Measurements from ENCODE around the gene ETNPPL. TPM values are rescaled to one million over a fixed set of nuclear protein-coding genes. Genes with fewer than 3 reads are reported as not detected.
"Not testable (repeated sequence)": the region's sequence is repeated elsewhere in the genome, so short reads cannot be mapped to it uniquely, and the experiment has no call there.

ETNPPL gene
- total RNA-seq, 1 donor = not detected

DNA sequence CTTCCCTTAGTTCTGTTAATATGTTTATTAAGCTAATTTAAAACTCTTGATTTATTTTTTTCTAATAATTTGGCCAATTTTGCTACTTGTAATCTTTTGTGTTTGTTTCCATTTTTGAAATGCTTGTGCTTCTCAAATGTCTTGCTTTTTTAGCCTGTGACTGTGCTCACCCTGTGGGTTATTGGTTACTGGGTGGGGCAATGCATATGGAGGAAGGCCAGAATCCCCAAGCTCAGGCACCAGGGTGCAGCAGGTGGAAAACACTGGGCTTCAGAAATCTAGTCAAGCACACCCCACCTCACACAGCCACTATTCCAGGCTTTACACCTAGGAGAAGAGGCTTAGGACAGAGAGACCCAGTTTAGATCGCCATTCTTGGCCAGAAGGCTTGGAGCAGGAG lies 33.1 kb downstream of the ETNPPL start:
- DNase-seq (ENCODE audit: low read depth) = no peak
- TF ChIP-seq, protein P1, sequence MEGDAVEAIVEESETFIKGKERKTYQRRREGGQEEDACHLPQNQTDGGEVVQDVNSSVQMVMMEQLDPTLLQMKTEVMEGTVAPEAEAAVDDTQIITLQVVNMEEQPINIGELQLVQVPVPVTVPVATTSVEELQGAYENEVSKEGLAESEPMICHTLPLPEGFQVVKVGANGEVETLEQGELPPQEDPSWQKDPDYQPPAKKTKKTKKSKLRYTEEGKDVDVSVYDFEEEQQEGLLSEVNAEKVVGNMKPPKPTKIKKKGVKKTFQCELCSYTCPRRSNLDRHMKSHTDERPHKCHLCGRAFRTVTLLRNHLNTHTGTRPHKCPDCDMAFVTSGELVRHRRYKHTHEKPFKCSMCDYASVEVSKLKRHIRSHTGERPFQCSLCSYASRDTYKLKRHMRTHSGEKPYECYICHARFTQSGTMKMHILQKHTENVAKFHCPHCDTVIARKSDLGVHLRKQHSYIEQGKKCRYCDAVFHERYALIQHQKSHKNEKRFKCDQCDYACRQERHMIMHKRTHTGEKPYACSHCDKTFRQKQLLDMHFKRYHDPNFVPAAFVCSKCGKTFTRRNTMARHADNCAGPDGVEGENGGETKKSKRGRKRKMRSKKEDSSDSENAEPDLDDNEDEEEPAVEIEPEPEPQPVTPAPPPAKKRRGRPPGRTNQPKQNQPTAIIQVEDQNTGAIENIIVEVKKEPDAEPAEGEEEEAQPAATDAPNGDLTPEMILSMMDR (IDR thresholded peaks at IDR 0.05; ENCODE audit: insufficient read depth, low read depth, low read length) = no peak
- no peak overlapping the region for H3K4me3 ChIP-seq (ENCODE audit: low read depth, low read length)

GRCh38 chr4:108725457-108725856 lies 37.4 kb downstream of the ETNPPL start:
- no peak for DNase-seq (ENCODE audit: low read depth)
- TF ChIP-seq, protein P1 (IDR thresholded peaks at IDR 0.05; ENCODE audit: insufficient read depth, low read depth, low read length) = no peak
- H3K4me3 ChIP-seq (ENCODE audit: low read depth, low read length) = no peak overlapping the region

DNA sequence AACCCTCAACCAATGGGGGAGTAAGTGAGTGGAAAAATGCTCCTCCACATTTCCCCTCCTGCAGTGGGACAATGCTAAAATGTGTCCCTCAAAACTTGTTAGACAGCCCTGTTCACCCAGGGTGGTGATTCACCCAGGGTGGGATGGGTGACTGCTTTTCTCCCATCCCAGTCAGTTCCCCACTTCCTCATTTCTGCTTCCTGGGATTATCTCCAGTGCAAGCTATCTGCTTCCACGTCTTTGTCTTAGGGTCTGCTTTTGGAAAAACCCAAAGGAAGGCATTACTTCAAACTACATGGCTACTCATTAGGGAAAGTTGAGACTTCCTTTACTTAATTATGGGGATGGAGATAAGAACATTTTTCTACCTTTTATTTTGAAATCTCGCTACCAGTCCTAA lies 45.5 kb downstream of the ETNPPL start:
- DNase-seq (ENCODE audit: low read depth) = no peak
- no peak overlapping the region for H3K4me3 ChIP-seq (ENCODE audit: low read depth, low read length)
- TF ChIP-seq, protein P1 (IDR thresholded peaks at IDR 0.05; ENCODE audit: insufficient read depth, low read depth, low read length) = no peak

- TF ChIP-seq, protein P1 (IDR thresholded peaks at IDR 0.05; ENCODE audit: insufficient read depth, low read depth, low read length) = no peak
- no peak overlapping the region for H3K4me3 ChIP-seq (ENCODE audit: low read depth, low read length)
- no peak for DNase-seq (ENCODE audit: low read depth)
Observed at GRCh38 chr4:108716340-108716739, 46.5 kb downstream of the ETNPPL start.

- DNase-seq (ENCODE audit: low read depth) = no peak
- no peak overlapping the region for H3K4me3 ChIP-seq (ENCODE audit: low read depth, low read length)
- TF ChIP-seq, protein P1 (IDR thresholded peaks at IDR 0.05; ENCODE audit: insufficient read depth, low read depth, low read length) = no peak
Observed at GRCh38 chr4:108714880-108715279, 48.0 kb downstream of the ETNPPL start.

DNA sequence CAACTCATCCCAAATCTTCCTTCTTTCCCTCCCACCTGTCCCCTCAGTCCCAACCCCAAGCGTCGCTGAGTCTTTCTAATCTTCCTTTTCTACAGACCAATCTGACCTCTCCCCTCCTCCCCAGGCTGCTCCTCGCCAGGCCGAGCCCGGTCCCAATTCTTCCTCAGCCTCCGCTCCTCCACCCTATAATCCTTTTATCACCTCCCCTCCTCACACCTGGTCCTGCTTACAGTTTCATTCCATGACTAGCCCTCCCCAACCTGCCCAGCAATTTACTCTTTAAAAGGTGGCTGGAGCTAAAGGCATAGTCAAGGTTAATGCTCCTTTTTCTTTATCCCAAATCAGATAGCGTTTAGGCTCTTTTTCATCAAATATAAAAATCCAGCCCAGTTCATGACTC lies 52.3 kb downstream of the ETNPPL start:
- DNase-seq (ENCODE audit: low read depth); H3K4me3 ChIP-seq (ENCODE audit: low read depth, low read length): not testable (repeated sequence)

GRCh38 chr4:108709722-108710121 lies 53.1 kb downstream of the ETNPPL start:
- TF ChIP-seq, protein P1 (IDR thresholded peaks at IDR 0.05; ENCODE audit: insufficient read depth, low read depth, low read length) = no peak
- DNase-seq (ENCODE audit: low read depth) = no peak
- no peak overlapping the region for H3K4me3 ChIP-seq (ENCODE audit: low read depth, low read length)
